ENCODE measurements around the gene DNMT3A.

DNMT3A gene

GRCh38 chr2:25230948-25231311 is 110.8 kb downstream of the DNMT3A start:
- DNase-seq, result no peak
- no peaks in the 10 kb centered on the region for H3K9me3 ChIP-seq (ENCODE audit: control insufficient read depth, low read length)
- H3K27me3 ChIP-seq (replicated peaks; ENCODE audit: control insufficient read depth, insufficient read depth, low read length, poor library complexity, severe bottlenecking), result no peaks in the 10 kb centered on the region
- peaks cover 39% of the 10 kb centered on the region for H3K36me3 ChIP-seq (ENCODE audit: control insufficient read depth, insufficient read depth, low read length)
- H3K4me1 ChIP-seq (ENCODE audit: control insufficient read depth, insufficient read depth, low read length, poor library complexity, severe bottlenecking), result no peaks in the 10 kb centered on the region
- no peak overlapping the region for H3K4me3 ChIP-seq (ENCODE audit: insufficient read depth, low read depth, low read length, poor library complexity, severe bottlenecking)
- H3K27ac ChIP-seq (ENCODE audit: insufficient read depth, low read length, poor library complexity, severe bottlenecking), result no peak overlapping the region

- Histone ChIP-seq H3K36me3 (ENCODE audit: control insufficient read depth, insufficient read depth, low read length) (peaks cover 33% of the 10 kb centered on the region), H3K27ac (ENCODE audit: insufficient read depth, low read length, poor library complexity, severe bottlenecking) (no peak overlapping the region), H3K4me1 (ENCODE audit: control insufficient read depth, insufficient read depth, low read length, poor library complexity, severe bottlenecking) (no peaks in the 10 kb centered on the region), H3K4me3 (ENCODE audit: insufficient read depth, low read depth, low read length, poor library complexity, severe bottlenecking) (no peak overlapping the region), H3K9me3 (ENCODE audit: control insufficient read depth, low read length) (no peaks in the 10 kb centered on the region), H3K27me3 (replicated peaks; ENCODE audit: control insufficient read depth, insufficient read depth, low read length, poor library complexity, severe bottlenecking) (no peaks in the 10 kb centered on the region)
- no peak for DNase-seq
Observed at GRCh38 chr2:25230198-25230947, 111.4 kb downstream of the DNMT3A start.

GRCh38 chr2:25229279-25230197 is 112.2 kb downstream of the DNMT3A start:
- Histone ChIP-seq H3K36me3 (ENCODE audit: control insufficient read depth, insufficient read depth, low read length) (peaks cover 26% of the 10 kb centered on the region), H3K4me3 (ENCODE audit: insufficient read depth, low read depth, low read length, poor library complexity, severe bottlenecking) (no peak overlapping the region), H3K9me3 (ENCODE audit: control insufficient read depth, low read length) (no peaks in the 10 kb centered on the region), H3K27ac (ENCODE audit: insufficient read depth, low read length, poor library complexity, severe bottlenecking) (no peak overlapping the region), H3K4me1 (ENCODE audit: control insufficient read depth, insufficient read depth, low read length, poor library complexity, severe bottlenecking) (no peaks in the 10 kb centered on the region), H3K27me3 (replicated peaks; ENCODE audit: control insufficient read depth, insufficient read depth, low read length, poor library complexity, severe bottlenecking) (no peaks in the 10 kb centered on the region)
- no peak for DNase-seq

GRCh38 chr2:25228848-25229278 is 112.9 kb downstream of the DNMT3A start:
- Histone ChIP-seq H3K27ac (ENCODE audit: insufficient read depth, low read length, poor library complexity, severe bottlenecking) (no peak overlapping the region), H3K36me3 (ENCODE audit: control insufficient read depth, insufficient read depth, low read length) (peaks cover 19% of the 10 kb centered on the region), H3K4me1 (ENCODE audit: control insufficient read depth, insufficient read depth, low read length, poor library complexity, severe bottlenecking) (no peaks in the 10 kb centered on the region), H3K27me3 (replicated peaks; ENCODE audit: control insufficient read depth, insufficient read depth, low read length, poor library complexity, severe bottlenecking) (no peaks in the 10 kb centered on the region), H3K4me3 (ENCODE audit: insufficient read depth, low read depth, low read length, poor library complexity, severe bottlenecking) (no peak overlapping the region), H3K9me3 (ENCODE audit: control insufficient read depth, low read length) (no peaks in the 10 kb centered on the region)
- DNase-seq, result peak in 1 of 3 donors; percentile 14

GRCh38 chr2:25227576-25227975 is 114.1 kb downstream of the DNMT3A start:
- H3K27ac ChIP-seq (ENCODE audit: insufficient read depth, low read length, poor library complexity, severe bottlenecking), result no peak overlapping the region
- H3K9me3 ChIP-seq (ENCODE audit: control insufficient read depth, low read length), result no peaks in the 10 kb centered on the region
- no peaks in the 10 kb centered on the region for H3K27me3 ChIP-seq (replicated peaks; ENCODE audit: control insufficient read depth, insufficient read depth, low read length, poor library complexity, severe bottlenecking)
- no peak for DNase-seq
- H3K36me3 ChIP-seq (ENCODE audit: control insufficient read depth, insufficient read depth, low read length), result peaks cover 8% of the 10 kb centered on the region
- H3K4me3 ChIP-seq (ENCODE audit: insufficient read depth, low read depth, low read length, poor library complexity, severe bottlenecking), result no peak overlapping the region
- H3K4me1 ChIP-seq (ENCODE audit: control insufficient read depth, insufficient read depth, low read length, poor library complexity, severe bottlenecking), result no peaks in the 10 kb centered on the region

GRCh38 chr2:25226827-25227226 is 114.9 kb downstream of the DNMT3A start:
- no peak for DNase-seq
- Histone ChIP-seq H3K36me3 (ENCODE audit: control insufficient read depth, insufficient read depth, low read length) (peaks cover under 1% of the 10 kb centered on the region), H3K9me3 (ENCODE audit: control insufficient read depth, low read length) (no peaks in the 10 kb centered on the region), H3K27me3 (replicated peaks; ENCODE audit: control insufficient read depth, insufficient read depth, low read length, poor library complexity, severe bottlenecking) (no peaks in the 10 kb centered on the region), H3K4me1 (ENCODE audit: control insufficient read depth, insufficient read depth, low read length, poor library complexity, severe bottlenecking) (no peaks in the 10 kb centered on the region), H3K4me3 (ENCODE audit: insufficient read depth, low read depth, low read length, poor library complexity, severe bottlenecking) (no peak overlapping the region), H3K27ac (ENCODE audit: insufficient read depth, low read length, poor library complexity, severe bottlenecking) (no peak overlapping the region)

GRCh38 chr2:25222477-25223121 is 119.1 kb downstream of the DNMT3A start:
- Histone ChIP-seq H3K36me3 (ENCODE audit: control insufficient read depth, insufficient read depth, low read length) (no peaks in the 10 kb centered on the region), H3K27me3 (replicated peaks; ENCODE audit: control insufficient read depth, insufficient read depth, low read length, poor library complexity, severe bottlenecking) (no peaks in the 10 kb centered on the region), H3K9me3 (ENCODE audit: control insufficient read depth, low read length) (no peaks in the 10 kb centered on the region), H3K27ac (ENCODE audit: insufficient read depth, low read length, poor library complexity, severe bottlenecking) (no peak overlapping the region), H3K4me1 (ENCODE audit: control insufficient read depth, insufficient read depth, low read length, poor library complexity, severe bottlenecking) (no peaks in the 10 kb centered on the region), H3K4me3 (ENCODE audit: insufficient read depth, low read depth, low read length, poor library complexity, severe bottlenecking) (no peak overlapping the region)
- DNase-seq, result no peak

- no peak overlapping the region for H3K27ac ChIP-seq (ENCODE audit: insufficient read depth, low read length, poor library complexity, severe bottlenecking)
- DNase-seq, result no peak
- H3K27me3 ChIP-seq (replicated peaks; ENCODE audit: control insufficient read depth, insufficient read depth, low read length, poor library complexity, severe bottlenecking), result no peaks in the 10 kb centered on the region
- no peak overlapping the region for H3K4me3 ChIP-seq (ENCODE audit: insufficient read depth, low read depth, low read length, poor library complexity, severe bottlenecking)
- H3K9me3 ChIP-seq (ENCODE audit: control insufficient read depth, low read length), result no peaks in the 10 kb centered on the region
- no peaks in the 10 kb centered on the region for H3K4me1 ChIP-seq (ENCODE audit: control insufficient read depth, insufficient read depth, low read length, poor library complexity, severe bottlenecking)
- H3K36me3 ChIP-seq (ENCODE audit: control insufficient read depth, insufficient read depth, low read length), result no peaks in the 10 kb centered on the region
Observed at GRCh38 chr2:25221579-25221978, 120.1 kb downstream of the DNMT3A start.

- Histone ChIP-seq H3K27me3 (replicated peaks; ENCODE audit: control insufficient read depth, insufficient read depth, low read length, poor library complexity, severe bottlenecking) (no peaks in the 10 kb centered on the region), H3K36me3 (ENCODE audit: control insufficient read depth, insufficient read depth, low read length) (no peaks in the 10 kb centered on the region), H3K4me3 (ENCODE audit: insufficient read depth, low read depth, low read length, poor library complexity, severe bottlenecking) (no peak overlapping the region), H3K27ac (ENCODE audit: insufficient read depth, low read length, poor library complexity, severe bottlenecking) (no peak overlapping the region), H3K4me1 (ENCODE audit: control insufficient read depth, insufficient read depth, low read length, poor library complexity, severe bottlenecking) (no peaks in the 10 kb centered on the region), H3K9me3 (ENCODE audit: control insufficient read depth, low read length) (no peaks in the 10 kb centered on the region)
- no peak for DNase-seq
Observed at GRCh38 chr2:25220313-25220712, 121.4 kb downstream of the DNMT3A start.

GRCh38 chr2:25219621-25220020 is 122.1 kb downstream of the DNMT3A start:
- Histone ChIP-seq H3K27me3 (replicated peaks; ENCODE audit: control insufficient read depth, insufficient read depth, low read length, poor library complexity, severe bottlenecking) (no peaks in the 10 kb centered on the region), H3K27ac (ENCODE audit: insufficient read depth, low read length, poor library complexity, severe bottlenecking) (no peak overlapping the region), H3K9me3 (ENCODE audit: control insufficient read depth, low read length) (no peaks in the 10 kb centered on the region), H3K4me1 (ENCODE audit: control insufficient read depth, insufficient read depth, low read length, poor library complexity, severe bottlenecking) (no peaks in the 10 kb centered on the region), H3K4me3 (ENCODE audit: insufficient read depth, low read depth, low read length, poor library complexity, severe bottlenecking) (no peak overlapping the region), H3K36me3 (ENCODE audit: control insufficient read depth, insufficient read depth, low read length) (no peaks in the 10 kb centered on the region)
- DNase-seq, result no peak
